SHP77 treated with DMSO at 0.1 percent for 48 hours (cell line): ENCODE results near the gene TGFBR3L.

Experiments used
- DNase-seq: peaks from one replicate; lab custom pipeline; 2025; lab: John Stamatoyannopoulos, UW

TGFBR3L gene

GRCh38 chr19:7914598-7915045 is at the start of gene TGFBR3L:
TSS of gene TGFBR3L (plus strand) at chr19:7914830.
- DNase-seq: no peak

- DNase-seq: no peak
These were observed 49.2 kb upstream of the TGFBR3L start for GRCh38 chr19:7865262-7865911.

- DNase-seq: no peak
These were observed 48.1 kb upstream of the TGFBR3L start for GRCh38 chr19:7866399-7867091.

GRCh38 chr19:7867092-7867844 is 47.4 kb upstream of the TGFBR3L start:
- DNase-seq: no peak

- DNase-seq: no peak
These were observed 46.3 kb upstream of the TGFBR3L start for GRCh38 chr19:7868326-7868670.

GRCh38 chr19:7868671-7869452 is 45.8 kb upstream of the TGFBR3L start:
- no peak for DNase-seq

GRCh38 chr19:7869453-7869909 is 45.1 kb upstream of the TGFBR3L start:
- no peak for DNase-seq

GRCh38 chr19:7869910-7870511 is 44.6 kb upstream of the TGFBR3L start:
- no peak for DNase-seq

- no peak for DNase-seq
These were observed 43.8 kb upstream of the TGFBR3L start for GRCh38 chr19:7870571-7871436.

- DNase-seq: peak; percentile 52
These were observed 43.0 kb upstream of the TGFBR3L start for GRCh38 chr19:7871437-7872305.

GRCh38 chr19:7872306-7873204 is 42.1 kb upstream of the TGFBR3L start:
- no peak for DNase-seq

GRCh38 chr19:7873304-7874075 is 41.1 kb upstream of the TGFBR3L start:
- no peak for DNase-seq

- DNase-seq: peak; percentile 76
These were observed 40.3 kb upstream of the TGFBR3L start, which contains the start of gene PRR36 for GRCh38 chr19:7874076-7874896. TSS of gene PRR36 (minus strand) at chr19:7874390. CDS start at chr19:7873689, 701 bp downstream.

GRCh38 chr19:7874897-7875273 is 39.7 kb upstream of the TGFBR3L start:
- no peak for DNase-seq

GRCh38 chr19:7877249-7877836 is 37.3 kb upstream of the TGFBR3L start:
- no peak for DNase-seq

- DNase-seq: no peak
These were observed 35.4 kb upstream of the TGFBR3L start for GRCh38 chr19:7879111-7879807.
